ENCODE data around the gene HOXB8.

The HOXB8 gene

GRCh38 chr17:48586355-48587258, 28.5 kb downstream of the HOXB8 start:
- no peak for DNase-seq (ENCODE audit: extremely low read depth in 1 of 2, low read depth in 1 of 2)

- no peak for DNase-seq (ENCODE audit: extremely low read depth in 1 of 2, low read depth in 1 of 2)
These were observed 30.8 kb downstream of the HOXB8 start for GRCh38 chr17:48584223-48584741.

DNA sequence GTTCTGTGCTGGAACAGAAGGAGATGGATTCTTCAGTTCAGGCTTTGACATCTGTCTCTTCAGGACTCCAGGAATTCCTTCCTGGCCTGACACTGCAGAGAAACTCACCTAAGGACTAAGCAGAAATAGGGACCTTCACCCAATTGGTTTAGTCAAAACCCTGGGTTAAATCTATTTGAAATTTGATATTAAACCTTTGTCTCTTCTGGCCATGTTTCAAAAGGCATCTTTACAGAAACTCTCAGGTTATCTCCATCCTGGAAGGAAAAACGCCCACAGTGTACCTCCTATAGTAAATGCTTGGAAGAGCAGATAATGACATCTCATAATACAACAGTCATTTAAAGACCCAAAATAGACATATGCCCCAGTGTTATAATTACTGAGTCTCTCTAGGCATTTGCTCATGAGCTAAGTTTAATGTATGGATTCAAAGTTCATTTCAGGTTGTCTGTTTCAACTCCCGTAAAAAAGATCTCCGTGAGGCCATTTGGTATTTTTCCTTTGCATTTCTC, 31.3 kb downstream of the HOXB8 start:
- DNase-seq (ENCODE audit: extremely low read depth in 1 of 2, low read depth in 1 of 2), result no peak

DNA sequence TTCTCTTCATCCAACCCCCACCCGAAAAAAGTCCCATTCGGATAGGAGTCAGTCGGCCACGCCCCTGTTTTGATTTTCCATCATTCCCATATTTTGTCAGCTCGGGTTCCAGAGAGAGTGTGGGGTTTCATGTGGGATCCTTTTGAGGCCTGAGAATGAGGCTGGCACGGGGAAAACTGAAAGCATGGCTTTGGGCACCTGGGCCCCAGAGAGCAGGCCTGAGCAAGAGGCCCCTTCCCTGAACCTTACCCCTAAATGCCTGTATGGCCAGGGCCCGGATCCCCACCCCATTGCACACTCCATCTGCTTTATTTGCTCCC, 32.4 kb downstream of the HOXB8 start:
- no peak for DNase-seq (ENCODE audit: extremely low read depth in 1 of 2, low read depth in 1 of 2)

DNA sequence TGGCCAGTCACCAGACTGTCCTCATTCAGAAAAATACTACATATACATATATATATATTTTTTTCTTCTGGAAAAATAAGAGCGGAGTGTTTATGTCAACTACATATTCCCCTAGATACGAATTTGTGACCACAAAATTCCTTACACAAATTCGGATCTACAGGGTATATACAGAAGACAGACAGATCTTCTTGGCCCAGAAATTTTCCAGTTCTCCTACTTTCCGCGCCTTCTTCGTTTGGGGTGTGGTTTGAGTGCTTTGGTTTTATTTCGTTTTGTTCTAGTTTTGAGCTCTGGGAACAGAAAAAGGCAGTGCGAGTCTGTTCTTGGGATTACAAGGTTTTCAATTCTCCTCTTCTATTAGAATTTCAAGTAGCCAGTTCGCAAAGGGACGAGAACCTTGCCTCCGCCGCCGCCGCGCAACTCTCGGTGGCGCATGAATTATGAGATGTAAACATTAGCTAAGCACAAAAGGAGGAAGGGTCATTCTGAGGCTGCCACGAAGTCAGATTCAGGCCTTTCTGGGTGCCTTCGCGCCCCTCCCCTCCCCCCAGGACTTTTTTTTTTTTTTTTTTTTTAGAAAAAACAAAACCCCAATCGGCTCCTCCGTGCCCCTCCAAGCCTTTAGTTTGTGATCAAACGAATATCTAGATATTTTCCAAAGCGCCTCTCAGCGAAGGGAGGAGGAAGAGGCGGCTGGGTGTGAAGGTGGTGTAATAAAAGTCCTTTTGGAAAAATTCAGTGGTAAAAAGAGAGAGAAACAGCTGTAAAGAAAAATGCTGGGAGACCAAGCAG, 35.1 kb downstream of the HOXB8 start:
- DNase-seq (ENCODE audit: extremely low read depth in 1 of 2, low read depth in 1 of 2), result no peak

DNA sequence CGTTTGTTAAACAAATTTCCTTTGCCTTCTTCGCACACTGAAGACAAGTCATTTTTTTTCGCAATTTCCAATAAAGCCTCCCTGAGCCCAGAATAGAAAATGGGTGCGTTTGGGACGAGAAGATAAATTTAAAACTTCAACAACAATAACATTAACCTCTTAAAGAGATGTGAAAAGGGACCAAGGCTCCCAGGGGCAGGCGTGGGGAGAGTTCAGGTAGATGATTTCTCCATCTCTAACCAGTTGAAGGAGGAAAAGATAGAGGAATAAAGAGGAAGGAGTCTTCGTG, 35.7 kb downstream of the HOXB8 start:
- no peak for DNase-seq (ENCODE audit: extremely low read depth in 1 of 2, low read depth in 1 of 2)

GRCh38 chr17:48578616-48579470, 36.2 kb downstream of the HOXB8 start:
- no peak for DNase-seq (ENCODE audit: extremely low read depth in 1 of 2, low read depth in 1 of 2)

- DNase-seq (ENCODE audit: extremely low read depth in 1 of 2, low read depth in 1 of 2), result peak in 1 of 2 donors; percentile 51
These were observed 37.0 kb downstream of the HOXB8 start, which contains the start of gene HOXB4 for GRCh38 chr17:48577946-48578615. Gene HOXB4, minus strand, starts transcription at chr17:48578350. Its CDS starts 31 bp downstream, at chr17:48578319.

DNA sequence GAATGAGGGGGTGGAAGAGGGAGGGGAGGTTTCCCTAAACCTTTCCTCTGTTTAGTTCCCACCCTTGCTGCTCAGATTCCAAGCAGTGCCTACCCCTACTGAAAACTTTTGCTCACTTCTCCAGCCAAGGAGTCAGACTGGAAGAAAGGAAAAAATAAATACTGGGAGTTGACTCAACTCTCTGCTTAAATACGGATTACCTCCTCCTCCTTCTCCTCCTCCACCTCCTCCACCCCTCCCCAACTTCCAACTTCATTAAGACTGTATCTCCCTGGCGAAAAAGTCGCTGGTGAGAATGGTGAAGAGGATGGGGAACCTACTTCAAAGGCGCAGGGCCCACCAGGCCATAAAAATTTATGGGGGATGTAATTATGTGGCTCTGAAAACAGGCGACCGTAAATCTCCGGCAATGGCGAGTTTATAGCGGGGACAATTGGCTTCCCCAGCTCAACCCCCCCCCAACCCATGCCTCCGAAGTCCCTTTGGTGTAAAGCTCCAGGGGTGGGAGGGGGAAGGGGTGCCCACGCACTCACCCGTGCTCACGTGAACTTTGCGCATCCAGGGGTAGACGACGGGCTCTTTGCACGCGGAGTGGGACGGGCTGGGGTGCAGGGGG, 37.7 kb downstream of the HOXB8 start:
- no peak for DNase-seq (ENCODE audit: extremely low read depth in 1 of 2, low read depth in 1 of 2)

GRCh38 chr17:48576479-48577309, 38.4 kb downstream of the HOXB8 start:
- no peak for DNase-seq (ENCODE audit: extremely low read depth in 1 of 2, low read depth in 1 of 2)

DNA sequence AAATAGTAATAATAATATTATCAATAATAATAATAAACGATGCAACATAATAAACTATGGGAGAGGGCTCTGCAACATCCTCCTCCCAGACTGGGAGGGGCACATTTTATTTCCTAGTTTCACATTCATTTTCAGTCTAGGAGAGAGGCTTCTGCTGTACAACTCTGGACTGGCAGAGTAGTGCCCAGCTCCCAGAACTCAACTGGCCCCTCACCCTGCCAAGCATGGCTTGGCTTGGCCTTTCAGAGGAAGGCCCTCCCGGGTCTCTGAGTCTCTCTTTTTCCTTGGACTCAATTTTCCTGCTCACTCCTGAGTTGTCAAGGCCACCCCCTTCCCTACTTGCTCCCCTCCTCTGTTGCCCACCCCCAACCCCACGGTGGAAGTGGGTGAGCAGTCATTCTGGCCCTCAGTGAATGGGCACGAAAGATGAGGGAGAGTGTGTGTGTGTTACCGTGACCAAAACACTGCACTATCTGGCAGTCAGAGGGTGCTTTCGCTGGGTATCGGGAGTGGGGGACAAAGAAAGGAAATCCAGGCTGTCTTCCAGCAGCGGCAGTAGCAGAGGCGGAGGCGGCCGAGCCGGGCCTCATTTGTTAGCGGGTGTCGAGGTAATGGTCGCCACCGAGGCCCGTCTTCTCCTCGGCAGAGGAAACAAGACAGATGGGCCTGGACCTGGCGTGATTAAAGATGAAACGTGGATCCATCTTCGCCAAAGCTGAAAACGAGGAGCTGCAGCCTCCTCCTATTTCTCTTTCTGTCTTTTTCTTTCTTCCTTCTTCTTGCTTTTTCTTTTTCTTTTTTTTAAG, 39.2 kb downstream of the HOXB8 start:
- DNase-seq (ENCODE audit: extremely low read depth in 1 of 2, low read depth in 1 of 2), result no peak

DNA sequence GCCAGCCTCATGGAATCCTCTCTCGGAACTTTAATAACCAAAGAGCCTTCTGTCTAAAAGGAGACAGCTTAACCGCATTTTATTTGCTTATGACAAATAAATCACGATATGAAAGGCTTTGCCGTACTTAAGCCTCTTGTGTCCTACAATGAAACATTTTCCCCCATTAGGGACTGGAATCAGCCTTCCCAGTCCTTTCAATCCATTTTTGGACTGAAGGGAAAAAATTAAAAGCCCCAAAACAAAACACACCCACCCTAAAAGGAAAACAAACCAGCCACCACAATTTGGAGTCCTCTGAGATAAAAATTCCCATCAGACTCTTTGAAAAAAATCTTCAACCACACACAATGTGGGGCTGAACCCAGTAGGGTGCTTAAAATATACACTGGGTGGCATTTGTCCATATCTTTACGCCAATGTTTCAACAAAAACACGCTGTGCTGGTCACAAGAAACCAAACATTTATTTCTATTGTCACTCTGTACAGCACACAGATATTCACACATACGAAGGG, 40.0 kb downstream of the HOXB8 start:
- no peak for DNase-seq (ENCODE audit: extremely low read depth in 1 of 2, low read depth in 1 of 2)

GRCh38 chr17:48574505-48575065, 40.5 kb downstream of the HOXB8 start:
- DNase-seq (ENCODE audit: extremely low read depth in 1 of 2, low read depth in 1 of 2), result no peak

DNA sequence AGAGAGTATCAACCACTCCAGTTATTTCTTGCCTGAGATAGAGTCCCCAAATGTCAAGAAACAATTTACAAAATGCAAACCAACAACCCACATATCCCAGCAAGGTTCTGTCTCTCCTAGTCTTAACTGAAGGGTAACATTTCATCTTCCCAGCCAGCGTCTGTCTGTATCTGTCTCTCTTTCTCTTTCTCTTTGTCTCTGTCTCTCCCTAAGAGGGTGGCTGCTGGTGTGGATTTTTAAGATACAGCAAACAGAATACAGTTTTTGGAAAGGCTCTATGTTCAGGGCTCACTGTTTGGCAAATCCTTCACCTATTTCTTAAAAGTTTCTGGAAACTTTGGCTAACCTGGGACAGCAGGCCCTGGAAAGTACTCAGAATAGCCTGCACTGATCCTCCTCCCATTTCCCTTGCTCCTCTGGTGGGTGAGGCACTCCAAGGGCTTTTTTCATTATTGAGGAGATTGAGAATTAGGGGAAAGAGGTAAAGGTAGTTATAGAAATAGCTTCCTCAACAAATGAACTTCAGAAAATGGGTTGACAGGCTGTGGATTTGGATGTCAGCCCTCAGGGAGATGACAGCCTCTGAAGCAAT, 43.2 kb downstream of the HOXB8 start:
- DNase-seq (ENCODE audit: extremely low read depth in 1 of 2, low read depth in 1 of 2), result no peak

- no peak for DNase-seq (ENCODE audit: extremely low read depth in 1 of 2, low read depth in 1 of 2)
These were observed 43.9 kb downstream of the HOXB8 start for GRCh38 chr17:48571024-48571818.

DNA sequence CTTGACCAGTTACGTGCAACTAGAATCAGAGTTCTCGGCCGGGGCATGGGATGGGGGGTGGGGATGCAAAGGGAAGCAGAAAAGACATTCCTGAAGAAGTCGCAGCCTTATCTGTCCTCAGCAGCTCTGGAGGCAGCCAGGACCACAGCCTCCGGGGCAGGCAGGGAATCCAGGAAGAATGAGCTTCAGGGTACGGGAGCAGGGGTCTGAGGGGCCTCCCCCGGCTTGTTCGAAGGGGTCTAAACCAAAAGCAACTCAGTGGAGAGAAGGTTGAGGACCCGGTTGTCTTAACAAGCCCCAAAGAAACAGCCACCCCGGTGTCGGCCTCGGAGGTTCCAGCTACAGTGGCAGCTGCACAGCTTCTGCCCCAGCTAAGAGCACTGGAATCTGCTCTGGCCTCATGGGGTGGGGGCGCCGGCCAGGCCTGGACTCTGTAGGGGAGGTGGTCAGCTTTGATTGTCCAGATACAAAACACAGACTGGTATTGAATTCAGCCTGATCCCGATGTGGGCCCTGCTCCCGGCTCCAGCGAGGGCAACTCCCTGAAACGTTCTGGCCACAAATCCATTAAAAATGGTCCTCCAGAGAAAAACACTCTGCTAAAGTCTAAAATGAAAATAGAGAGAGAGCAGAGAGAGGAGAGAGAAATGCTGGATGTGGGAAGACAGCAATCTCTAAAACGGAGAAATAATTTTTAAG, 44.6 kb downstream of the HOXB8 start:
- no peak for DNase-seq (ENCODE audit: extremely low read depth in 1 of 2, low read depth in 1 of 2)

All from activated CD8-positive, alpha-beta memory T cell treated with anti-CD3 and anti-CD28 coated beads for 1 hour (primary cell).